HFFc6 (cell line): ENCODE measurements around the gene FMN1. TPM values are rescaled to one million over a fixed set of nuclear protein-coding genes. Genes with fewer than 3 reads are reported as not detected.

Experiments used
- DNase-seq: peaks from one replicate; pipeline ENCODE4 v3.0.0-alpha.2; 2018
- H3K27ac Mint-ChIP-seq: 2 replicates; pipeline ENCODE4 v1.8.0; 2020; ENCODE audit warnings: mild to moderate bottlenecking, mixed read lengths
- H3K27me3 Mint-ChIP-seq: 2 replicates; pipeline ENCODE4 v1.8.0; 2021; ENCODE audit warnings: mild to moderate bottlenecking, moderate library complexity, mixed read lengths; ENCODE audit not compliant: insufficient read depth
- H3K36me3 Mint-ChIP-seq: 2 replicates; pipeline ENCODE4 v1.8.0; 2021; ENCODE audit warnings: low read depth, mixed read lengths
- H3K4me1 Mint-ChIP-seq: 2 replicates; pipeline ENCODE4 v1.8.0; 2020; ENCODE audit warnings: low read depth, mixed read lengths
- H3K4me3 Mint-ChIP-seq: 2 replicates; pipeline ENCODE4 v1.8.0; 2020; ENCODE audit warnings: mild to moderate bottlenecking, moderate library complexity, mixed read lengths
- H3K9me3 Mint-ChIP-seq: 2 replicates; pipeline ENCODE4 v1.8.0; 2020; ENCODE audit warnings: mild to moderate bottlenecking, mixed read lengths
- total RNA-seq, 6 experiments: library from RNA; stranded (reverse); fragmentation: NEBNext Ultra II Directional; extraction: Animal tissue kit (Norgen Biotek cat#: 25700); gene quantifications; 2 replicates in 1 of 6; 3 replicates in 5 of 6; pipeline ENCODE4 v1.2.3, GENCODE V29; 2021
- TF ChIP-seq, protein P1 (sequence below): fragments of 200-600 bp; sonication (generic); IDR thresholded peaks from 2 replicates; pipeline ENCODE4 v1.5.0; 2021; ENCODE audit warnings: antibody characterized with exemption, mild to moderate bottlenecking

FMN1 gene
- total RNA-seq, 6 experiments from 2014 or later = 8.3 to 14.0 (median 12.6) TPM

DNA sequence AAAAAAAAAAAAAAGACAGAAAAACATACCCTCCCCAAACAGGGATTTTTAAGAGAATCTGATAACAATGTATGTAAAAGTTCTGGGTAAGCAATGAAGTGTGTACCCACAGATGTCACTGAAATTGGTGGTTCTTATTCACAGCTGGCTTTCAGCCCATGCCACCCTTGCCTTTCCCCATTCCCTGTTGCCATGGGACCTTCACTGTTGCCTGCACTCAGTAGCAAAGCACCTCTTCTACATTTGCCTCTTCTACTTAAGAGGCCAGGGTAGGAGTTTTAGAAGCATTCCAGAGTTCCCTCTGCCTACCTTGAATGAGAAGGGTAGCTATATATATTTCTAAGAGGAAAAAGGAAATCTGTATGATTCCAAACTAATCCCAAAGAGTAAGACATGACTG, 57.4 kb downstream of the FMN1 start:
- DNase-seq = no peak
- H3K9me3 Mint-ChIP-seq = no peaks in the 10 kb centered on the region
- H3K4me3 Mint-ChIP-seq = no peak overlapping the region
- TF ChIP-seq, protein P1, sequence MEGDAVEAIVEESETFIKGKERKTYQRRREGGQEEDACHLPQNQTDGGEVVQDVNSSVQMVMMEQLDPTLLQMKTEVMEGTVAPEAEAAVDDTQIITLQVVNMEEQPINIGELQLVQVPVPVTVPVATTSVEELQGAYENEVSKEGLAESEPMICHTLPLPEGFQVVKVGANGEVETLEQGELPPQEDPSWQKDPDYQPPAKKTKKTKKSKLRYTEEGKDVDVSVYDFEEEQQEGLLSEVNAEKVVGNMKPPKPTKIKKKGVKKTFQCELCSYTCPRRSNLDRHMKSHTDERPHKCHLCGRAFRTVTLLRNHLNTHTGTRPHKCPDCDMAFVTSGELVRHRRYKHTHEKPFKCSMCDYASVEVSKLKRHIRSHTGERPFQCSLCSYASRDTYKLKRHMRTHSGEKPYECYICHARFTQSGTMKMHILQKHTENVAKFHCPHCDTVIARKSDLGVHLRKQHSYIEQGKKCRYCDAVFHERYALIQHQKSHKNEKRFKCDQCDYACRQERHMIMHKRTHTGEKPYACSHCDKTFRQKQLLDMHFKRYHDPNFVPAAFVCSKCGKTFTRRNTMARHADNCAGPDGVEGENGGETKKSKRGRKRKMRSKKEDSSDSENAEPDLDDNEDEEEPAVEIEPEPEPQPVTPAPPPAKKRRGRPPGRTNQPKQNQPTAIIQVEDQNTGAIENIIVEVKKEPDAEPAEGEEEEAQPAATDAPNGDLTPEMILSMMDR = no peak
- H3K36me3 Mint-ChIP-seq = no peaks in the 10 kb centered on the region
- no peak overlapping the region for H3K27ac Mint-ChIP-seq
- H3K27me3 Mint-ChIP-seq = peaks cover 6% of the 10 kb centered on the region
- H3K4me1 Mint-ChIP-seq = peaks cover 39% of the 10 kb centered on the region

DNA sequence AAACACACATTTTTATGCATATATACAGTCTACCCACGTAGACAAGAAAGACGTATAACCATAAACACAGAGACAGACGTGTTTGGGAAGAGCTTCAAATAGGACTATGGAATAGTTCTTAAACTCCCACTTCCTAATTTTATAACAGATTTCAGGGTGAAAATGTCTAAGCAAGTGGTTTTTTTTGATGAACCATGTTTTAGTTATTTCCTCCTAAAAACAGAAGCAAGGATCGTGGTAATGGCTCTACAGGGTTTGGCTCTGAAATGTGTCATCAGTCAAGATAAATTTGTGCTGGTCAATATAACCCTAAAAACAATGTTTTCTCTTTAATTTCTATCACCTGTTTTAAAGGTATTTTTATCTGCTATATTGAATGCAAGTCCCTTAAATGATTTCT, 58.2 kb downstream of the FMN1 start:
- Mint-ChIP-seq H3K4me1 (peaks cover 47% of the 10 kb centered on the region), H3K27ac (no peak overlapping the region), H3K27me3 (peaks cover 4% of the 10 kb centered on the region)

DNA sequence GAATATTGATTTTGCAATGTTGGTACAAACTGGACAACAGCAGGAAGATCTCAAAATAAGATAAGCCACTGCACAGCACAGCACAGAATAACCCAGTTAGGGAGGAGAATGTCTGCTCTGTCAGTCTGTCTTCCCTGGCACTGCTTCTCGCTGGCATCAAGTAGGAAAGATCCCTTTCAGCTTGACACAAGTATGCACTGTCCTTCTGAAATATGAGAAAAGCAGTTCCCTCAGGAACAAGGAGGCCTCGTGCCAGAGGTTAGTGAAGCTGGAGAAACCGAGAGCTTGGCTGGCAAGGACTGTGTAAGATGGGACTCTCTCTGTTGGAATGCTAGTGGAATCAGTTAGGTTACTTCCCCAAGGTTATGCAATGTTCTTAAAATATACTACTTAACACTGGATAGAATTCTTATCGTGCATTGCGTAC, 59.1 kb downstream of the FMN1 start:
- Mint-ChIP-seq H3K27me3 (peaks cover 3% of the 10 kb centered on the region), H3K36me3 (no peaks in the 10 kb centered on the region), H3K27ac (no peak overlapping the region), H3K9me3 (no peaks in the 10 kb centered on the region), H3K4me1 (peaks cover 55% of the 10 kb centered on the region), H3K4me3 (no peak overlapping the region)
- no peak for DNase-seq
- TF ChIP-seq, protein P1 = no peak

More for the DNA sequence above, 58.2 kb downstream of the FMN1 start:
- Mint-ChIP-seq H3K36me3 (no peaks in the 10 kb centered on the region), H3K4me3 (no peak overlapping the region), H3K9me3 (no peaks in the 10 kb centered on the region)
- TF ChIP-seq, protein P1 = no peak
- DNase-seq = no peak

DNA sequence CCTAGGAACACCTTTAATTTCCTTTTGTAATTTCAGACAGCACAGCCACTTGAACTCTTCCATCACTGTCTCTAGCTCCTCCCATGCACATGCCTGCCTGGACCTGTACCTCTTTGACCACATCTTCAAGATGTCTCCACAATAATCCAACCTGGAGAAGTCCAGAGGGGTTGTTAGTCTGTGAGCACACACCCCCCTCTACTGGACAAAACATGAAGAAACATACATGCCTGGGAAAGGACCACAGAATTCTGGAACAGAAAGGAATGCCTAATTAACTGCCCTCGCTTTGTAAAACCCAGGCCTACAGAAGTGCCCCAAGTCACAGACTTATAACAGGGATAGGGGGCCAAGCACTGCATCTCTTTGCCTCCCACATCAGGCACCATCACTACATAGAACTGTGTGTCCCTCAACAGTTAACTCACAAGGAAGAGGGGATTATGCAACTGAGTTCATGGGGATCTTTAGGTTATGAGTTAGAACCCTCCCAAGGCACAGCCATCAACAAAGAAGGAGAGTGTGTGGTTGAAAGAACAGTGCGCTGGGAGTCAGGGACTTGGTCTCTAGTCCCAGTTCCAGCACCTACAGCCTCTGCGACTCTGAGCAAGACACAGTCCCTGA, 61.7 kb downstream of the FMN1 start:
- TF ChIP-seq, protein P1 = peak; percentile 93
- peaks cover 53% of the 10 kb centered on the region for H3K4me1 Mint-ChIP-seq
- no peak overlapping the region for H3K4me3 Mint-ChIP-seq
- no peaks in the 10 kb centered on the region; the same call in 1 of the 2 replicates for H3K27me3 Mint-ChIP-seq
- peaks cover 3% of the 10 kb centered on the region for H3K9me3 Mint-ChIP-seq
- H3K27ac Mint-ChIP-seq = peak overlapping the region; percentile 7; the same call in 1 of the 2 replicates
- H3K36me3 Mint-ChIP-seq = peaks cover 3% of the 10 kb centered on the region
- peak; percentile 68 for DNase-seq

DNA sequence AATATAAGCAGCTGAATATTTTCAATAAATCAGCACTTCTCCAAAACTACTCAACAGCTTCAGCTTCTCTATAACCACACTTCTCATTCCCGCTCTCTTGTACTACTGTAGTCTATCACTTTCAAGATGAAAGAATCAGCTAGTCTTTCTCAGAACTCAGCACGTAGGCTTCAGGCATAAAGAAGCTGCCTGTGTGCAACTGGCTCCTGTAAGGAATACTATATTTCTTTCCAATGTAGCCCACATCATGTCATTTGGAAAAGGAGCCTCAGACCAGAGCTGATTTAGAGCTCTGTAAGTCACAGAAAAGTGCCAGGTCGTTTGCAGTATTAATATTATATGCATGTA, 62.3 kb downstream of the FMN1 start:
- peaks cover 6% of the 10 kb centered on the region for H3K9me3 Mint-ChIP-seq
- TF ChIP-seq, protein P1 = no peak
- peaks cover 7% of the 10 kb centered on the region for H3K36me3 Mint-ChIP-seq
- H3K27me3 Mint-ChIP-seq = no peaks in the 10 kb centered on the region; the same call in 1 of the 2 replicates
- peaks cover 55% of the 10 kb centered on the region for H3K4me1 Mint-ChIP-seq
- no peak for DNase-seq
- peak overlapping the region; percentile 6; the same call in 1 of the 2 replicates for H3K4me3 Mint-ChIP-seq
- H3K27ac Mint-ChIP-seq = peak overlapping the region; percentile 14; the same call in 1 of the 2 replicates
